DMS79 (cell line): ENCODE results near the gene ZNF454.

Experiments
- DNase-seq: peaks from one replicate; lab custom pipeline; 2025; lab: John Stamatoyannopoulos, UW

ZNF454 gene

DNA sequence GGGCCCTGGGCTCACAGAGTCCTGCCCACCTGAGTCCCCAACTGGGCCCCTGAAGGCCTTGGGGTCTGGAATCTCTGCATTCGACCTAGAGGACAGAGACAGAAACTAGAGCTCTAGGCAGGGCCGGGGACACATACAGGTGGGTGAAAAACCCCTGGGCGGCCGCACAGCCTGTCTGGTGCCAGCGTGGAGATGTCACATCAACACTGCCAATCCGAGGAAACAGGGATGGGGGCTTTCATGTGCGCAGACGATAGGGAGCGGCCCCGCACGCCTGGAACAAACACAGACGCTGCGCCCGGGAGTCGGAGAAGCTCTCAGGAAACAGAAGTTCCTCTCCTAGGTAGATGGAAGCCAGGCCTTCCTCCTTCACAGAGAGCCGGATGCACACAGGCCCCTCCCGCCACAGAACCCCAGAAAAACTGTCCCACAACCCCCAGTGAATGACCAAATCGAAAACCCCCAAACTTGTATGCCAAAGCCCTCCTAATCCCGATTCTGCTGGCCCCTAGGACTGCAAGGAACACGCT lies 52.3 kb downstream of the ZNF454 start:
- no peak for DNase-seq

GRCh38 chr5:178993955-178994579 lies 53.1 kb downstream of the ZNF454 start:
- no peak for DNase-seq

DNA sequence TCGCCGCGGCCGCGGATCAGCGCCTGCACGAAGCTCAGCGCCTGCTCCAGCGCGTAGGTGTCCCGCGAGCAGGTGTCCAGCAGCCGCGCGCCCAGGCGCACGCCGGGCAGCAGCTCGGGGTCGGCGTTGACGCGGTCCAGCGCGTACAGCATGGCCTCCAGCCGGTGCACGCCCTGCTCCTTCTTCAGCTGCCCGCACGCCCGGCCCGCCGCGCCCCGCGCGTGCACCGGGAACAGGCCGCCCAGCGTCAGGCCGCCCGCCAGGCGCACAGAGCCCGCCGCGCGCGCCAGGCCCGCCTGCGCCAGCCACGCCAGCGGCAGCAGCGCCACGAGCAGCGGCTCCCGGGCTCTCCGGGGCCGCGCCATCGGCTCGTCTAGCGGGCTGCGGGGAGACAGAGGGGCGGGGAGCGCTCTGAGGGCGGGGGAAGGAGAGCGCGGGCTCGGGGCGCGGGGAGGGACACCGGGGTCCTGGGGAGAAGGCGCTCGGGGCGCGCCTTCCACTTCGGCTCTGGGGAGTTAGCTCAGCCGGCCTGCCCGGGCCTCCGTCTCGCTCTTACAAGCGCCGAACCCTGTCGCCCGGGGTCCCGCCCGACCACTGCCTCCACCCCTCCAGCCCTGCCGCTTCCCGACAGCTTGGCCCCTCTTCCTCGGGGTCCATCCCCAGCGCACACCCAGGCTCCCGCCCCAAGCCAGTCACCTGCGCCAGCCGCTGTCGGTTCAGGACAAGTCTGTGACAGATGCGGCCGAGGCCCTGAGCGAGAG lies 53.8 kb downstream of the ZNF454 start, which contains the start of gene GRM6:
GRM6 (minus strand) TSS at position 741 of the 761 bp plus-strand sequence; CDS start at position 365, 376 bp downstream.
- DNase-seq: no peak

GRCh38 chr5:178995341-178995690 lies 54.3 kb downstream of the ZNF454 start:
- DNase-seq: no peak

DNA sequence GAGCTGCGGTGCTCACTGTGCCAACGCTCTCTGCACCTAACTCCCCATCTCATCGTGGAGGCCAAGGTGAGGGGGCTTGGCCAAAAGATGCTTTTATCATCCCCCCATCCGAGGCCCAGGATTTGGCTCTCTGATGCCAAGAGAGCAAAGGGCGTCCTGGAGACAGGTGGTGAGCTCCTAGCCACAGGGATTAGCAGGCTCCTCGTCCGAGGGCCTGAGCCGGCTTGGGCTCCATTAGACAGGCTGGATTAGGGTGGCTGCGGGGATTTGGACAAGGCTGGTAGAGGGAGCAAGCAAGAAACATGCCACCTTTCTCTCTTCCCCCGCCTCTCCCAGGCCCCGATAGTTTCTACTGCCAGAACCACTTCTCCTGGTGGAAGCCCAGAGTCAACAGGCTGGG lies 55.2 kb downstream of the ZNF454 start:
- DNase-seq: no peak

GRCh38 chr5:178997191-178997590 lies 56.2 kb downstream of the ZNF454 start:
- DNase-seq: no peak

GRCh38 chr5:178998441-178998840 lies 57.4 kb downstream of the ZNF454 start:
- no peak for DNase-seq

DNA sequence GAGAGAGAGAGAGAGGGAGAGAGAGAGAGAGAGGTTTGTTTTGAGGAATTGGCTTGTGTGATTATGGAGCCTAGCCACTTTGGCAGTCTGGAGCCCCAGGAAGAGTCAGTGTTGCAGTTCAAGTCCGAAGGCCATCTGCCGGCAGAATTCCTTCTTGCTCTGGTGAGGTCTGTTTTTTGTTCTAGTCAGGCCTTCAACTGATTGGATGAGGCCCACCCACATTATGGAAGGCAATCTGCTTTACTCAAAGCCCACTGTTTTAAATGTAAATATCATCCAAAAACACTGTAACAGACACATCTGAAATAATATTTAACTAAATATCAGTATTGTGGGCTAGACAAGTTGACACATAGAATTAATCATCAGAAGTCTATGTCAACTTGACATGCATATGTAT lies 65.6 kb downstream of the ZNF454 start:
- no peak for DNase-seq

DNA sequence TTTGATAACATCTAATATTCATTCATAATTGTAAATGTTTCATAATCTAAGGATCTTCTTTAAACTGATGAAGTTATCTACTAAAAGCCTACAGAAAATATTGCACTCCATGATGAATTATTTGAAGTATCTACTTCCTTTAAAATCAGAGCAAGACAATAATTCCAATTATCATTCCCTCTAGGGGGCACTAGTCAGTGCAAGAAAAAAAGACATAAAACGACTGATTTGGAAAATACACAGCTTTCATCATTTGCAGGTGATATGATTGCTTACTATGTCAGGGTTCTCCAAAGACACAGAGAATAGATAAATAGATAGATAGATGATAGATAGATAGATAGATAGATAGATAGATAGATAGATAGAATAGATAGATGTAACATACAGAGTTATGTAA lies 67.7 kb downstream of the ZNF454 start:
- DNase-seq: no peak
